HepG2 (cell line): ENCODE measurements around the gene IGF2. TPM values are rescaled to one million over a fixed set of nuclear protein-coding genes. Genes with fewer than 3 reads are reported as not detected.

Experiments
- AKAP8 ChIP-seq: sonication (generic); formaldehyde crosslinking; IDR thresholded peaks from 2 replicates; pipeline ENCODE4 v1.5.1; 2020; ENCODE audit warnings: mild to moderate bottlenecking, missing genetic modification reagents
- ATF7-NPFF ChIP-seq: sonication (generic); formaldehyde crosslinking; IDR thresholded peaks from 2 replicates; pipeline ENCODE4 v1.8.1; 2023; ENCODE audit warnings: mild to moderate bottlenecking, low read depth, missing genetic modification reagents, moderate library complexity
- DNMT3B ChIP-seq: conservative IDR thresholded peaks from 2 replicates; pipeline ENCODE4 v1.6.1; 2016; ENCODE audit warnings: missing biosample characterization, control low read depth
- HHEX ChIP-seq: IDR thresholded peaks from 2 replicates; pipeline ENCODE4 v1.6.1; 2016; ENCODE audit warnings: control low read depth
- KAT2B ChIP-seq: fragments of 150-350 bp; IDR thresholded peaks from 2 replicates; pipeline ENCODE4 v1.6.1; 2014; ENCODE audit warnings: low read depth, low read length, borderline replicate concordance
- MAFK ChIP-seq, 2 experiments: IDR thresholded peaks in 1 of 2; conservative IDR thresholded peaks in 1 of 2; 2 replicates each; pipeline ENCODE4 v1.6.1; 2011; ENCODE audit warnings: improper control_type of control experiment in 2 of 2, low read length in 2 of 2
- REL ChIP-seq: sonication (generic); formaldehyde crosslinking; conservative IDR thresholded peaks from 2 replicates; pipeline ENCODE4 v1.8.0; 2022; ENCODE audit warnings: mild to moderate bottlenecking, missing genetic modification reagents, moderate library complexity
- SMAD3 ChIP-seq: sonication (generic); formaldehyde crosslinking; IDR thresholded peaks from 2 replicates; pipeline ENCODE4 v1.4.0; 2020; ENCODE audit warnings: missing genetic modification reagents
- ZFP37 ChIP-seq: sonication (generic); formaldehyde crosslinking; IDR thresholded peaks from 2 replicates; pipeline ENCODE4 v1.4.0; 2020; ENCODE audit warnings: missing genetic modification reagents, borderline replicate concordance
- ZNF296 ChIP-seq: sonication (generic); formaldehyde crosslinking; conservative IDR thresholded peaks from 2 replicates; pipeline ENCODE4 v1.5.0; 2020; ENCODE audit warnings: mild to moderate bottlenecking, missing genetic modification reagents
- ZNF367 ChIP-seq: sonication (generic); formaldehyde crosslinking; IDR thresholded peaks from 2 replicates; pipeline ENCODE4 v1.4.0; 2020; ENCODE audit warnings: missing genetic modification reagents, borderline replicate concordance
- ZNF564 ChIP-seq: sonication (generic); formaldehyde crosslinking; IDR thresholded peaks from 2 replicates; pipeline ENCODE4 v1.8.1; 2023; ENCODE audit warnings: mild to moderate bottlenecking, missing genetic modification reagents
- ZNF598 ChIP-seq: sonication (generic); formaldehyde crosslinking; IDR thresholded peaks from 2 replicates; pipeline ENCODE4 v1.5.1; 2020; ENCODE audit warnings: mild to moderate bottlenecking, missing genetic modification reagents, borderline replicate concordance
- ZNF652 ChIP-seq: IDR thresholded peaks from 2 replicates; pipeline ENCODE4 v1.6.1; 2016; ENCODE audit warnings: low read depth, borderline replicate concordance
- ZNF782 ChIP-seq: sonication (generic); formaldehyde crosslinking; IDR thresholded peaks from 2 replicates; pipeline ENCODE4 v1.4.0; 2020; ENCODE audit warnings: missing genetic modification reagents, mild to moderate bottlenecking, borderline replicate concordance
- polyA plus RNA-seq, 8 experiments: library from polyadenylated mRNA; depleted of rRNA in 3 of 8; stranded (reverse) in 7 of 8; unstranded in 1 of 8; fragments of >200 nt; fragmentation: Illumina TruSeq in 4 of 8; extraction: Trizol in 4 of 8; gene quantifications; 2 replicates each; pipeline versions ENCODE4 v1.2.1 to v1.2.3, GENCODE V29; 2011 to 2016; ENCODE audit warnings: low read depth in 4 of 8, missing spikeins in 1 of 8, mixed read lengths in 1 of 8; ENCODE audit not compliant: insufficient read depth in 1 of 8
- total RNA-seq, 5 experiments: library from RNA; depleted of rRNA; stranded (reverse); fragments of >200 nt; fragmentation: Illumina TruSeq; extraction: Trizol; gene quantifications; 2 replicates each; pipeline ENCODE4 v1.2.3, GENCODE V29; 2016; ENCODE audit warnings: low read depth in 1 of 5
- TF ChIP-seq, protein P1 (sequence below): sonication (generic); formaldehyde crosslinking; IDR thresholded peaks from 2 replicates; pipeline ENCODE4 v1.4.0; 2020; ENCODE audit warnings: missing genetic modification reagents; ENCODE audit errors: not compliant biosample characterization
- TF ChIP-seq, protein P2 (sequence below): sonication (generic); formaldehyde crosslinking; IDR thresholded peaks from 2 replicates; pipeline ENCODE4 v1.8.0; 2022; ENCODE audit warnings: low read depth, missing genetic modification reagents
- TF ChIP-seq, protein P3 (sequence below): sonication (generic); formaldehyde crosslinking; IDR thresholded peaks from 2 replicates; pipeline ENCODE4 v1.9.0; 2021; ENCODE audit warnings: missing genetic modification reagents, borderline replicate concordance
- TF ChIP-seq, protein P4 (sequence below): sonication (generic); formaldehyde crosslinking; IDR thresholded peaks from 2 replicates; pipeline ENCODE4 v1.5.1; 2020; ENCODE audit warnings: missing genetic modification reagents, mild to moderate bottlenecking, borderline replicate concordance
- TF ChIP-seq, protein P5 (sequence below): sonication (generic); formaldehyde crosslinking; IDR thresholded peaks from 2 replicates; pipeline ENCODE4; 2020; ENCODE audit warnings: missing genetic modification reagents, mild to moderate bottlenecking, borderline replicate concordance
- TF ChIP-seq, protein P6 (sequence below): sonication (generic); formaldehyde crosslinking; IDR thresholded peaks from 2 replicates; pipeline ENCODE4 v1.9.0; 2021; ENCODE audit warnings: missing genetic modification reagents, borderline replicate concordance

Gene IGF2
- total and polyA plus RNA-seq, 2 of the 13 experiments (the other 11 are each of a cell fraction or from before 2014, with no cell fraction given): 79.1 to 254 TPM

DNA sequence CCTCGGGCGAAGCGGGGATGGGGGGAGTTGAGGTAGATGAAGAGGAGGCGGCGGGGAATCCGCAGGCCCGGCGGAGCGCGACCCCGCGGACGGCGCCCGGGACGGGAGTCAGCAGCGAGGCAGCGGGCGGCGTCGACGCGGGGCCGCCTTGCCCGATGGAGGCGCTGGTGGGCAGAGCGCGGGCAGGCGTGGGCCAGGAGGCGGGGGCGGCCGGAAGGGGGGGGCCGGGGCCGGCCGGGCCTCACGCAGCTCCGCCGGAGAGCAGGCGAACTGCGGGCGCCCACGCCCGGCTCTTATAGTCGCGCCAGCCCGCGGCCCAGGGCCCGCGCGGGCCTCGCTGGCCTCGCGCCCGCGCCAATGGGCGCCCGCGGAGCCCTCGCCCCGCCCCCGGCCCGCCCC is at the start of gene IGF2 (continued):
- TF ChIP-seq, protein P1, sequence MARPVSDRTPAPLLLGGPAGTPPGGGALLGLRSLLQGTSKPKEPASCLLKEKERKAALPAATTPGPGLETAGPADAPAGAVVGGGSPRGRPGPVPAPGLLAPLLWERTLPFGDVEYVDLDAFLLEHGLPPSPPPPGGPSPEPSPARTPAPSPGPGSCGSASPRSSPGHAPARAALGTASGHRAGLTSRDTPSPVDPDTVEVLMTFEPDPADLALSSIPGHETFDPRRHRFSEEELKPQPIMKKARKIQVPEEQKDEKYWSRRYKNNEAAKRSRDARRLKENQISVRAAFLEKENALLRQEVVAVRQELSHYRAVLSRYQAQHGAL: no peak
- TF ChIP-seq, protein P2, sequence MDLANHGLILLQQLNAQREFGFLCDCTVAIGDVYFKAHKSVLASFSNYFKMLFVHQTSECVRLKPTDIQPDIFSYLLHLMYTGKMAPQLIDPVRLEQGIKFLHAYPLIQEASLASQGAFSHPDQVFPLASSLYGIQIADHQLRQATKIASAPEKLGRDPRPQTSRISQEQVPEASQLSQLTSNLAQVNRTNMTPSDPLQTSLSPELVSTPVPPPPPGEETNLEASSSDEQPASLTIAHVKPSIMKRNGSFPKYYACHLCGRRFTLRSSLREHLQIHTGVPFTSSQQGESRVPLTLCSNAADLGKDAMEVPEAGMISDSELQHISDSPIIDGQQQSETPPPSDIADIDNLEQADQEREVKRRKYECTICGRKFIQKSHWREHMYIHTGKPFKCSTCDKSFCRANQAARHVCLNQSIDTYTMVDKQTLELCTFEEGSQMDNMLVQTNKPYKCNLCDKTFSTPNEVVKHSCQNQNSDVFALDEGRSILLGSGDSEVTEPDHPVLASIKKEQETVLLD (CRISPR knock-in tag): peak; percentile 49; the same call in 1 of the 2 replicates
- TF ChIP-seq SMAD3 (CRISPR knock-in tag) (no peak), ZNF598 (no peak), KAT2B (no peak), ZNF564 (CRISPR knock-in tag) (peak; percentile 60; the same call in 1 of the 2 replicates), DNMT3B (CRISPR knock-in tag) (no peak), ZNF782 (CRISPR knock-in tag) (no peak), ATF7-NPFF (peak; percentile 92; the same call in 1 of the 2 replicates), ZFP37 (CRISPR knock-in tag) (no peak), ZNF652 (CRISPR knock-in tag) (no peak), ZNF296 (CRISPR knock-in tag) (no peak), MAFK (conservative IDR thresholded peaks at IDR 0.05 in 1 of 2, IDR thresholded peaks at IDR 0.05 in 1 of 2; ENCODE audit: low read length in 2 of 2) (no peak), REL (no peak), AKAP8 (CRISPR knock-in tag) (no peak), ZNF367 (no peak), HHEX (no peak)
- TF ChIP-seq, protein P3, sequence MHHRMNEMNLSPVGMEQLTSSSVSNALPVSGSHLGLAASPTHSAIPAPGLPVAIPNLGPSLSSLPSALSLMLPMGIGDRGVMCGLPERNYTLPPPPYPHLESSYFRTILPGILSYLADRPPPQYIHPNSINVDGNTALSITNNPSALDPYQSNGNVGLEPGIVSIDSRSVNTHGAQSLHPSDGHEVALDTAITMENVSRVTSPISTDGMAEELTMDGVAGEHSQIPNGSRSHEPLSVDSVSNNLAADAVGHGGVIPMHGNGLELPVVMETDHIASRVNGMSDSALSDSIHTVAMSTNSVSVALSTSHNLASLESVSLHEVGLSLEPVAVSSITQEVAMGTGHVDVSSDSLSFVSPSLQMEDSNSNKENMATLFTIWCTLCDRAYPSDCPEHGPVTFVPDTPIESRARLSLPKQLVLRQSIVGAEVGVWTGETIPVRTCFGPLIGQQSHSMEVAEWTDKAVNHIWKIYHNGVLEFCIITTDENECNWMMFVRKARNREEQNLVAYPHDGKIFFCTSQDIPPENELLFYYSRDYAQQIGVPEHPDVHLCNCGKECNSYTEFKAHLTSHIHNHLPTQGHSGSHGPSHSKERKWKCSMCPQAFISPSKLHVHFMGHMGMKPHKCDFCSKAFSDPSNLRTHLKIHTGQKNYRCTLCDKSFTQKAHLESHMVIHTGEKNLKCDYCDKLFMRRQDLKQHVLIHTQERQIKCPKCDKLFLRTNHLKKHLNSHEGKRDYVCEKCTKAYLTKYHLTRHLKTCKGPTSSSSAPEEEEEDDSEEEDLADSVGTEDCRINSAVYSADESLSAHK (CRISPR knock-in tag): no peak
- TF ChIP-seq, protein P4, sequence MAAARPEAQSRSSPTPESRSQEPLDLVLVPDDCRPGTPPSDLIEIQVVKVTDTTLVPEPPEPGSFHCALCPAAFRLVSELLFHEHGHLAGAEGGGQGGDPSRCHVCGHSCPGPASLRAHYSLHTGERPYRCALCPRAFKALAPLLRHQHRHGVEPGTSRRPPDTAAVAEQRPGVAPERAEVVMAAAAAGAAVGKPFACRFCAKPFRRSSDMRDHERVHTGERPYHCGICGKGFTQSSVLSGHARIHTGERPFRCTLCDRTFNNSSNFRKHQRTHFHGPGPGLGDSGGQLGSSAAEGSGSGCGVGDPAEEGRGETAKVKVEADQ (CRISPR knock-in tag): no peak
- TF ChIP-seq, protein P5, sequence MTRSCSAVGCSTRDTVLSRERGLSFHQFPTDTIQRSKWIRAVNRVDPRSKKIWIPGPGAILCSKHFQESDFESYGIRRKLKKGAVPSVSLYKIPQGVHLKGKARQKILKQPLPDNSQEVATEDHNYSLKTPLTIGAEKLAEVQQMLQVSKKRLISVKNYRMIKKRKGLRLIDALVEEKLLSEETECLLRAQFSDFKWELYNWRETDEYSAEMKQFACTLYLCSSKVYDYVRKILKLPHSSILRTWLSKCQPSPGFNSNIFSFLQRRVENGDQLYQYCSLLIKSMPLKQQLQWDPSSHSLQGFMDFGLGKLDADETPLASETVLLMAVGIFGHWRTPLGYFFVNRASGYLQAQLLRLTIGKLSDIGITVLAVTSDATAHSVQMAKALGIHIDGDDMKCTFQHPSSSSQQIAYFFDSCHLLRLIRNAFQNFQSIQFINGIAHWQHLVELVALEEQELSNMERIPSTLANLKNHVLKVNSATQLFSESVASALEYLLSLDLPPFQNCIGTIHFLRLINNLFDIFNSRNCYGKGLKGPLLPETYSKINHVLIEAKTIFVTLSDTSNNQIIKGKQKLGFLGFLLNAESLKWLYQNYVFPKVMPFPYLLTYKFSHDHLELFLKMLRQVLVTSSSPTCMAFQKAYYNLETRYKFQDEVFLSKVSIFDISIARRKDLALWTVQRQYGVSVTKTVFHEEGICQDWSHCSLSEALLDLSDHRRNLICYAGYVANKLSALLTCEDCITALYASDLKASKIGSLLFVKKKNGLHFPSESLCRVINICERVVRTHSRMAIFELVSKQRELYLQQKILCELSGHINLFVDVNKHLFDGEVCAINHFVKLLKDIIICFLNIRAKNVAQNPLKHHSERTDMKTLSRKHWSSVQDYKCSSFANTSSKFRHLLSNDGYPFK: no peak
- TF ChIP-seq, protein P6, sequence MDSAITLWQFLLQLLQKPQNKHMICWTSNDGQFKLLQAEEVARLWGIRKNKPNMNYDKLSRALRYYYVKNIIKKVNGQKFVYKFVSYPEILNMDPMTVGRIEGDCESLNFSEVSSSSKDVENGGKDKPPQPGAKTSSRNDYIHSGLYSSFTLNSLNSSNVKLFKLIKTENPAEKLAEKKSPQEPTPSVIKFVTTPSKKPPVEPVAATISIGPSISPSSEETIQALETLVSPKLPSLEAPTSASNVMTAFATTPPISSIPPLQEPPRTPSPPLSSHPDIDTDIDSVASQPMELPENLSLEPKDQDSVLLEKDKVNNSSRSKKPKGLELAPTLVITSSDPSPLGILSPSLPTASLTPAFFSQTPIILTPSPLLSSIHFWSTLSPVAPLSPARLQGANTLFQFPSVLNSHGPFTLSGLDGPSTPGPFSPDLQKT: no peak
